H1 (cell line): ENCODE data around the gene SPOCK1. TPM values are rescaled to one million over a fixed set of nuclear protein-coding genes. Genes with fewer than 3 reads are reported as not detected.

Experiments used
- CHD7 ChIP-seq: fragments of 300-600 bp; sonication (generic); IDR thresholded peaks from 2 replicates; pipeline ENCODE4 v1.7.1; 2012; ENCODE audit warnings: low read length, moderate library complexity, mild to moderate bottlenecking, inconsistent platforms; ENCODE audit not compliant: insufficient replicate concordance
- polyA plus RNA-seq, 7 experiments: library from polyadenylated mRNA; depleted of rRNA in 3 of 7; stranded (reverse) in 5 of 7; unstranded in 2 of 7; fragments of >200 nt in 5 of 7; fragments of 200-250 nt in 2 of 7; gene quantifications; 1 replicate in 5 of 7; 2 replicates in 1 of 7; 4 replicates in 1 of 7; pipeline versions ENCODE4 v1.2.1 to v1.2.3, GENCODE V29; 2011 to 2013; ENCODE audit warnings: missing spikeins in 2 of 7, mixed read lengths in 2 of 7
- total RNA-seq: library from RNA; stranded (reverse); fragmentation: NEBNext Ultra II Directional; extraction: Animal tissue kit (Norgen Biotek cat#: 25700); gene quantifications from 2 replicates; pipeline ENCODE4 v1.2.1, GENCODE V29; 2021

SPOCK1 gene
- total and polyA plus RNA-seq, 2 of the 8 experiments (the other 6 are each of a cell fraction or from before 2014, with no cell fraction given): 6.9 to 18.1 TPM

GRCh38 chr5:137296213-137296781 is 202.8 kb downstream of the SPOCK1 start (continued):
- TF ChIP-seq CHD7: no peak
